SW 1271 (cell line): Measurements from ENCODE around the gene MRTFA.
"Not testable (repeated sequence)": the region's sequence is repeated elsewhere in the genome, so short reads cannot be mapped to it uniquely, and the experiment has no call there.

Experiments used
- DNase-seq, 2 experiments: peaks; one replicate each; lab custom pipeline; 2025; lab: John Stamatoyannopoulos, UW

Gene MRTFA

DNA sequence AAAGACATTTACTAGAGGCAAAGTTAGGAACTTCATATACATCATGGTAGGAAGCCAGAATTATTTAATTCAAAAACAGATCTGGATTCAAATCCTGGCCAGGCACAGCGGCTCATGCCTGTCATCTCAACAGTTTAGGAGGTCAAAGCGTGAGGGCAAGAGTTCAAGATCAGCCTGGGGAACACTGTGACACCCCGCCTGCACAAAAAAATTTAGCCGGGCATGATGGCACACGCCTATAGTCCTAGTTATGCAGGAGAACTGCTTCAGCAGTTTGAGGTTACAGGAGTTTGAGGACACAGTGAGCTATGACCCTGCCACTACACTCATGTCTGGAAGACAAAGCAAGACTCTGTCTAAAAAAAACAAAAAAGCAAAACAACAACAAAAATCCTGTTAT lies 8.9 kb downstream of the MRTFA start:
- DNase-seq = no peak

DNA sequence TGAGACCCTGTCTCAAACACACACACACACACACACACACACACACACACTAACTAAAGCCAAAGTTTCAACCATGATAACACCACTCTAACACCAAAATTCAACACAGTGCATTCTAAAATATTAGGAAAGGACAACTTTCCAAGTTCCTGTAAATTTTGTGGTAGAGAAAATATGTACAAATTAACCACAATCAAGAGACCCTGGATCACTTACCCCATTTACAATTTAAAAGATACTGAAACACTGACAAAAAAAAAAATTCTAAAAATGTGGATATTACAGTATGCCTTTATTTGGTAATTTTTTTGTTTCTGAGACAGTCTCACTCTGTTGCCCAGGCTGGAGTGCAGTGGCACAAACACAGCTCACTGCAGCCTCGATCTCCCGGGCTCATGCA lies 9.7 kb downstream of the MRTFA start:
- no peak for DNase-seq

GRCh38 chr22:40625794-40626193 lies 10.7 kb downstream of the MRTFA start:
- not testable (repeated sequence) for DNase-seq

- not testable (repeated sequence) for DNase-seq
Measured at GRCh38 chr22:40625281-40625680, 11.2 kb downstream of the MRTFA start.

- no peak for DNase-seq
Measured at GRCh38 chr22:40624770-40625169, 11.7 kb downstream of the MRTFA start.

DNA sequence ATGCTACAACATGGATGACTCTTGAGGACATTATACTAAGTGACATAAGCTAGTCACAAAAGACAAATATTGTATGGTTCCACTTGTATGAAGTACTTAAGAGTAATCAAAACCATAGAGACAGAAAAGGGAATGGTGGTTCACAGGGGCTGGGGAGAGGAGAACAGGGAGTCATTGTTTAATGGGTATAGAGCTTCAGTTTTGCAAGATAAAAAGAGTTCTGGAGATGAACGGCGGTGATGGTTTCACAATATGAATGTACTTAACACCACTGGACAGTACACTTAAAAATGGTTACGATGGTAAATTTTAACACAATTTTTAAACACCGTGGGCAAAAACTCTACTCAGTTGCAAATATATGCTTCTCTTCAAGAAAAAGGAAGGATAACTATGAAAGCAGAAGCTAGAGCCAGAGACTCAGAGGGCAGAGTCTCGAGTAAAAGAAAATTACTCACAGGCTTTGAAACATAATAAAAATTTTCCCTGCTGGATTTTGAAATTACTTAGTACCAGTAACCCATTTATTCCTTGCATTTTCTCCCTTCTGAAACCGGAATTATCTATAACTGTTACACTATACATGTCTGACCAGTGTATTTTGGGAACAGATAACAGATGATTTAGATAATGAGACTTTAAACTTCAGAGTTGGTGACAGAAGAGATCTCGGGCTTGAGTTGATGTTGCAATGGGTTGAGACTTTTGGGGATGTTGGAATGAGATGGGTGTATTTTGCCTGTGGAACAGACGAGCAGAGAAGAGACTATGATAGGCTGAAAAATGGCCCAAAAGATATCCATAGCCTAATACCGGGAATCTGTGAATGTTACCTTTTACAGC lies 15.0 kb downstream of the MRTFA start:
- no peak for DNase-seq

GRCh38 chr22:40620464-40621046 lies 16.0 kb downstream of the MRTFA start:
- peak in 1 of 2 experiments; percentile 10 for DNase-seq

DNA sequence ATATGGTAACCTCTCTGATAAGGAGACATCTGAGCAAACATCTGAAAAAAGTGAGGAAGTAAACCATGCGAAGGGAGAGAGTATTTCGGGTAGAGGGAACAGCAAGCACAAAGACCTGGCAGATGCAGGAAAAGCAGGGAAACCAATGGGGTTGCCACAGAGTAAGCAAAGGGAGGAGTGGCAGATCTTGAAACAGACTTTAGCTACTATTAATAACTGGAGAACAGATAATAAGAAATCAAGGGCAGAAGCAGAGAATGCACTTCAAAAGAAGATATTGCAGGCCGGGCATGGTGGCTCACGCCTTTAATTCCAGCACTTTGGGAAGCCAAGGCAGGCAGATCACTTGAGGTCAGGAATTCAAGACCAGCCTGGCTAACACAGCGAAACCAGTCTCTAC lies 18.1 kb downstream of the MRTFA start:
- DNase-seq = no peak

GRCh38 chr22:40616578-40616977 lies 19.9 kb downstream of the MRTFA start:
- DNase-seq = no peak

- no peak for DNase-seq
Measured at GRCh38 chr22:40613067-40613466, 23.5 kb downstream of the MRTFA start.

- DNase-seq = no peak
Measured at GRCh38 chr22:40612291-40612751, 24.2 kb downstream of the MRTFA start.

GRCh38 chr22:40611606-40612005 lies 24.9 kb downstream of the MRTFA start:
- DNase-seq = no peak

GRCh38 chr22:40610329-40610850 lies 26.1 kb downstream of the MRTFA start:
- DNase-seq = no peak

DNA sequence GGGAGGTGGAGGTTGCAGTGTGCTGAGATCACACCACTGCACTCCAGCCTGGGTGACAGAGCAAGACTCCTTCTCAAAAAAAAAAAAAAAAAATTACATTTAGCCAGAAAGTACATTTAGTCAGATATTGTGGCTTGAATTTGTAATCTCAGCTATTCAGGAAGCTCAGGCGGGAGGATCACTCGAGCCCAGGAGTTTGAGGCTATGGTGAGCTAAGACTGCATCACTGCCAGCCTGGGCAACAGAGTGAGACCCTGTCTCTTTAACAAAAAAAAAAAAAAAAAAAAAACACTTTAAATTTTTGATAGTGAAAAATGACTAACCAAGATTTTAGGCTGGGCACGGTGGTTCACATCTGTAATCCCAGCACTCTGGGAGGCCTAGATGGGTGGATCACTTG lies 27.3 kb downstream of the MRTFA start:
- no peak for DNase-seq

DNA sequence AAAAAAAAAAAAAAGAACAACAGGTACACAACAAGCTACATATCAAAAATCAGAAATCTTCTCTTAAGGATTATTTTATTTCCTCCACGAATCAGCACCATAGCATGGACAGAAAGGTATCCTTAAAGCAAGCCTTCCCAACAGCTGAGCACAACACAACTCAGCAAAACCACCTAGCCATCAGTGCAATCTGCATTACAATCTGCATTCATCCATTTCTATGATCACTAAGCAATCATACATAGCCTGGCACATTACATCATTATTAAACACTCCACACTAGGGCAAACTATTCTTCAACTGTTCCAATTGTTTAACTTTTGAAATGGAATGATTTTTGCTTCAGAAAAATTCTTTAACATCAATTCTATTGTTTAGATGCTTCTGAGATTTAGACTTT lies 29.0 kb downstream of the MRTFA start:
- no peak for DNase-seq

DNA sequence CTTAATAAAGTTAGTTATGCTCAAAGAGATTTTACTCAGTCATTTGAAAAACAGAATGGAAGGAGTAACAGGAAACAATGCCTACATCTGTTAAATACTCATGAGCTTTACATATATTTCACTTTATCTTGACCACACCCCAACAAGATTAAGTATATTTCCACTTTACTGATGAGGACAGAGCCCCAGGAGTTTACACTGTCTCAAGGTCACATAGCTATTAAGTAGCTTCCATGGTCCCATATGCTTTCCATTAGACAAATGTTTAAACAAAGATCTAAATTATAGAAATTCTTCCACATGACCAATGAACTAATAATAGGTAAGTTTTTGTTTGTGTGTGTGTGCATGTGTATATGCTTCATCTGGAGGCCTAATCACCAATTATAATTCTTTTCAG lies 30.2 kb downstream of the MRTFA start:
- DNase-seq = no peak

DNA sequence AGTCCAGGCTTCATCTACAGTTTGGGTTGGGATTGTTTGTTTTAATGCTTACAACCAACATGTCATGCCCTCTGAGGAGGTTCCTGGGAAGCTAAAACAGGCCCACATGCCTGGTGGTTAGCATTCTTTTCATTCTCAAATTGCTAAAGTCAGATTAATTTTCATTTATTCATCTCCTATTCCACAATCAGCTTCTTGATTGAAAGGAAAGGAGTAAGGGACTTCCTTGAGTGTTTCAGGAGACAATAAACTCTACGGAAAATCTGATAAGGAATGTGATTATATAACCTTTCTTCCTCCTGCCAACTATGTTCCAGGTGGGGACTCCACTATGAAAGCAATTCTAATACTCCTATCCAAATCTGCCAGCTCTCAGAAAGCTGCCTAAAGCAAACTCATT lies 30.8 kb downstream of the MRTFA start:
- DNase-seq = no peak

DNA sequence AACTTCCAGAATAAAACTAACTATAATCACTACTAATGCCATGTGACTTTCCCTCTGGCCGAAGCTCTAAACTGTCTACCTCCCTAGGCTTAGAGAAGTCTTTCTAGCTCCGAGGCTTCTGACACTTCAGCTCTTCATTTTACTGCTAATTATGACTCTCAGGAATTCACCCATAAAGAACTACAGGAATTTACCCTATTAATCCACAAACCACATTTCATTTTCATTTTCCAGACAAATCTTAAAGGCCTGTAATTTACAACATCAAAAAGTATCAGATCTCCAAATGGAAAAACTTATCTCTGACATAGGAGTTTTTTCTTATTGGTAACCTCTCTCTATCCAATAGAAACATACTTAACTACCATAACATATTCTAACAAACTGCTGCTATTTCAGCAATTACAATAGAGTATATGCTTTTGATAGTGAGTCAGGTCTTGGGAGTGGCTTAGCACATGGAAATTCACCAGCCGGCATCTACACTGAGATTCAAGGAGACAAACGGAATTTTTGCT lies 33.4 kb downstream of the MRTFA start:
- DNase-seq = peak in 1 of 2 experiments; percentile 23

- no peak for DNase-seq
Measured at GRCh38 chr22:40602231-40602630, 34.3 kb downstream of the MRTFA start.

DNA sequence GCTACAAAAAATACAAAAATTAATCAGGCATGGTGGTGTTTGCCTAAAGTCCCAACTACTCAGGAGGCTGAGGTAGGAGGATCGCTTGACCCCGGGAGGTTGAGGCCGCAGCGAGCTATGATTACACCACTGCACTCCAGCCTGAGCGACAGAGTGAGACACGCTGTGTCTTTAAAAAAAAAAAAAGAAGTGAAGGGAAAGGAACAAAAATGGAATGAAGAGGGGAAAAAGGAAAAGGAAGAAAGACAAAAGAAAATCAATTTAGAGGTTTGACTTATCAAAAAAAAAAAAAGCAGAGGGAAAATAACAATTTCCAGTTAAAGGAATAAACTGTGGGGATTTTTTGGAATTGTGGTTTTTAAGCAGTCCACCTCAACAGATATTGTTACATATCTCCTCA lies 36.8 kb downstream of the MRTFA start:
- no peak for DNase-seq

DNA sequence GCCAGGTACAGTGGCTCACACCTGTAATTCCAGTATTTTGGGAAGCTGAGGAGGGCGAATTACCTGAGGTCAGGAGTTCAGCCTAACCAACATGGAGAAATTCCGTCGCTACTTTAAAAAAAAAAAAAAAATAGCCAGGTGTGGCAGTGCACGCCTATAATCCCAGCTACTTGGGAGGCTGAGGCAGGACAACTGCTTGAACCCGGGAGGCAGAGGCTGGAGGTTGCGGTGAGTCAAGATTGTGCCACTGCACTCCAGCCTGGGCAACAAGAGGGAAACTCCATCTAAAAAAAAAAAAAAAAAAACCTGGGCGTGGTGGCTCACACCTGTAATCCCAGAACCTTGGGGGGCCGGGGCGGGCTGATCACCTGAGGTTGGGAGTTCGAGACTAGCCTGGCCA lies 37.8 kb downstream of the MRTFA start:
- DNase-seq = not testable (repeated sequence)

GRCh38 chr22:40597526-40598430 lies 38.7 kb downstream of the MRTFA start:
- no peak for DNase-seq
